Tibial artery (tissue), 4 donors: ENCODE results near the gene MKKS.

Experiments used
- DNase-seq, 2 donors: peaks; one replicate each; pipeline ENCODE4 v3.0.0-alpha.2; 2019
- H3K27ac ChIP-seq, 2 donors: fragments of 200-600 bp; sonication (generic) in 1 of 2; 1 replicate in 1 of 2; 2 replicates in 1 of 2; pipeline ENCODE4 v1.5.1; 2018 to 2019; ENCODE audit warnings: mild to moderate bottlenecking in 1 of 2
- H3K27me3 ChIP-seq, 2 donors: fragments of 200-600 bp; sonication (generic) in 1 of 2; one replicate each; pipeline versions ENCODE4 v1.5.1 to v1.6.0; 2016 to 2019
- H3K36me3 ChIP-seq, 3 donors: fragments of 200-600 bp; sonication (generic) in 2 of 3; one replicate each; pipeline ENCODE4 v1.5.1; 2016 to 2019; ENCODE audit warnings: mild to moderate bottlenecking in 2 of 3
- H3K4me1 ChIP-seq, 4 donors: fragments of 200-600 bp; sonication (generic) in 2 of 4; 1 replicate in 3 of 4; 2 replicates in 1 of 4; pipeline ENCODE4 v1.5.1; 2016 to 2019
- H3K4me3 ChIP-seq, 2 donors: fragments of 200-600 bp; sonication (generic) in 1 of 2; 1 replicate in 1 of 2; 2 replicates in 1 of 2; pipeline ENCODE4 v1.5.1; 2018 to 2019; ENCODE audit warnings: mild to moderate bottlenecking in 2 of 2
- H3K9me3 ChIP-seq, 3 donors: fragments of 200-600 bp; sonication (generic) in 1 of 3; one replicate each; pipeline ENCODE4 v1.5.1; 2016 to 2019
- intact Hi-C: fragments of 100-400 bp; cut with DNase I; formaldehyde crosslinking; loops from one replicate; pipeline ENCODE4 v1.15.0; 2023; ENCODE audit warnings: low total_unique reads
- TF ChIP-seq, protein P1 (sequence below), 2 experiments: fragments of 200-600 bp in 1 of 2; fragments of 450-650 bp in 1 of 2; IDR thresholded peaks; one replicate each; pipeline ENCODE4 v1.5.1; 2017 to 2019; ENCODE audit warnings: antibody characterized with exemption in 2 of 2, mild to moderate bottlenecking in 1 of 2, moderate library complexity in 1 of 2

MKKS gene

DNA sequence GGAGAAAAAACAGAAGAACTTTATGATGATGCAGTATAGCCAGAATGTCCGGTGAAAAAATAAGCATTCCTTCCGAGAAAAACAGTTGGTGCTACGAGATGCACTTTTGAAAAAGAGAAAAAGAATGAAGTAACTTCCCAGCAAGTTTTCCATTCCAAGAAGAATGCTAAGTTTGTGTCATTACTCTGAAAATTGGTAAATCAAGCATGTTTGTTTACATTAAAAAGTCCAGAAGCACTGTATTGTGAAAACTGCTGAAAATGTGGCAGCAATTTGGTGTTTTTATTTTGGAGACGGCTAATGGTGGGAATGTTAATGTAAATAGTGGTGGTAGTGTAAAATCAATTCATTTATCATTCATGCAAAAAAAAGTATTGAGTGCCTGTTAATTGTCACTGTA is 46.3 kb downstream of the MKKS start:
- no peak overlapping the region for H3K4me3 ChIP-seq
- TF ChIP-seq, protein P1, sequence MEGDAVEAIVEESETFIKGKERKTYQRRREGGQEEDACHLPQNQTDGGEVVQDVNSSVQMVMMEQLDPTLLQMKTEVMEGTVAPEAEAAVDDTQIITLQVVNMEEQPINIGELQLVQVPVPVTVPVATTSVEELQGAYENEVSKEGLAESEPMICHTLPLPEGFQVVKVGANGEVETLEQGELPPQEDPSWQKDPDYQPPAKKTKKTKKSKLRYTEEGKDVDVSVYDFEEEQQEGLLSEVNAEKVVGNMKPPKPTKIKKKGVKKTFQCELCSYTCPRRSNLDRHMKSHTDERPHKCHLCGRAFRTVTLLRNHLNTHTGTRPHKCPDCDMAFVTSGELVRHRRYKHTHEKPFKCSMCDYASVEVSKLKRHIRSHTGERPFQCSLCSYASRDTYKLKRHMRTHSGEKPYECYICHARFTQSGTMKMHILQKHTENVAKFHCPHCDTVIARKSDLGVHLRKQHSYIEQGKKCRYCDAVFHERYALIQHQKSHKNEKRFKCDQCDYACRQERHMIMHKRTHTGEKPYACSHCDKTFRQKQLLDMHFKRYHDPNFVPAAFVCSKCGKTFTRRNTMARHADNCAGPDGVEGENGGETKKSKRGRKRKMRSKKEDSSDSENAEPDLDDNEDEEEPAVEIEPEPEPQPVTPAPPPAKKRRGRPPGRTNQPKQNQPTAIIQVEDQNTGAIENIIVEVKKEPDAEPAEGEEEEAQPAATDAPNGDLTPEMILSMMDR (IDR thresholded peaks at IDR 0.05) = no peak
- H3K4me1 ChIP-seq = no peaks in the 10 kb centered on the region
- no peak overlapping the region for H3K27ac ChIP-seq
- no peaks in the 10 kb centered on the region for H3K36me3 ChIP-seq
- H3K27me3 ChIP-seq = no peaks in the 10 kb centered on the region
- no peaks in the 10 kb centered on the region for H3K9me3 ChIP-seq
- intact Hi-C loops = no loop called here
- no peak for DNase-seq

DNA sequence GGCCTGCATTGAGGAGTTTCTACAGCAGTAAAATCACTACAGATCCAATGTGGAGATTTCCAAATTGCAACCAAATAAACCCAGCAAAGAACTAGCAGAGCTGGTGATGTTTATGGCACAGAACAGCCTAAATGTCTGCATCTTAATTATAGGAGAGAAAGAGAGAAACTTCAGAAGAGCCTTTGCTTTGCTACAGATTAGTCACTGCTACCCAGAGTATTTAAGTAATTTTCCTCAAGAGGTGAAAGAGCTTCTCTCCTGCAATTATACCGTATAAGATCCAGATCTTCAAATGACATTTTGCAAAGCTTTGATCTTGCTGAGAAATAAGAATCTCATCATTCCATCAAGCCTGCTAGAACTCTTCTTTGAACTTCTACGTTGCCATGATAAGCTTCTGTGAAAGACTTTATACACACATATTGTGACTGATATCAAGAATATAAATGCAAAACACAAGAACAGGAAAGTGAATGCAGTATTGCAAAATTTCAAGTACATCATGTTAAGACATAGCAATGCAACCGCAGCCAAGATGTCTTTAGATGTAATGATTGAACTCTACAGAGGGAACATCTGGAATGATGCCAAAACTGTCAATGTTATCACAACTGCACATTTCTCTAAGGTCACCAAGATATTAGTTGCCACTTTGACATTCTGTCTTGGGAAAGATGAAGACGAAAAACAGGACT is 48.0 kb downstream of the MKKS start:
- H3K4me3 ChIP-seq = no peak overlapping the region
- no peak for DNase-seq
- intact Hi-C loops = no loop called here
- H3K9me3 ChIP-seq = no peaks in the 10 kb centered on the region
- no peak overlapping the region for H3K27ac ChIP-seq
- no peaks in the 10 kb centered on the region for H3K27me3 ChIP-seq
- no peaks in the 10 kb centered on the region for H3K4me1 ChIP-seq
- no peaks in the 10 kb centered on the region for H3K36me3 ChIP-seq
- TF ChIP-seq, protein P1 (IDR thresholded peaks at IDR 0.05) = no peak

DNA sequence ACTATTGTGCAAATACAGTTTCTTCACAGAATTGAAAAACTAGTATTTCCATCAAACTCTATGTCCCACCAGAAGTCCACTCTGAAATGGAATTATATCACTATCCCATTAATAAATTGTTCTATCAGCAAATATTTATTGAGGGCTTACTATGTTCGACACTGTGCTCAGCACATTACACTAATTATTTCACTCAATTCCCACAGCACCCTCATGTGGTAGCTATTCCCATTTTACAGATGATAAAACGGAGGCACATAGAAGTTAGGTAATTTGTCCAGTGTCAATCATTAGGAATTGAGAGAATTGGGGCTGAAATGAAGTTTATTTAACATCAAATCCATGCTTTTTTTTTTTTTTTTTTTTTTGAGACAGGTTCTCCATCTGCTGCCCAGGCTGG is 52.5 kb downstream of the MKKS start:
- no peaks in the 10 kb centered on the region for H3K4me1 ChIP-seq
- H3K27ac ChIP-seq = no peak overlapping the region
- H3K27me3 ChIP-seq = no peaks in the 10 kb centered on the region
- TF ChIP-seq, protein P1 (IDR thresholded peaks at IDR 0.05) = no peak
- H3K4me3 ChIP-seq = no peak overlapping the region
- H3K9me3 ChIP-seq = no peaks in the 10 kb centered on the region
- no peaks in the 10 kb centered on the region for H3K36me3 ChIP-seq
- intact Hi-C loops = no loop called here
- no peak for DNase-seq

DNA sequence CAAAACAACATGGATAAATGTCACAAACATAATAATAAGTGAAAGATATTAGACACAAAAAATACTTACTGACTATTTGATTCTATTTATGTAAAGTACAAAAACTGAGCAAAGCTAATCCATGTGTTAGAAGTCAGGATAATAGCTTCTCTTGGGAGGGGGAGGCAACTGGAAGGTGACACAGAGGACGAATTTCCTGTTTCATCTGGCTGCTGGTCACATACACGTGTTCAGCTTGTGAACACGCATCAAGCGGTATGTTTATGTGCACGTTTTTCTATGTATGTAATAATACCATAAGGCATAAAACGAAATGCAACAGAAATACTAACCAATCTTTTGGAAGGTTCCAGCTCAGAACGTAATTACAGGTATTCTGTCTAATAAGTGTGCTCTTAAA is 54.3 kb downstream of the MKKS start:
- TF ChIP-seq, protein P1 (IDR thresholded peaks at IDR 0.05) = no peak
- H3K4me1 ChIP-seq = no peaks in the 10 kb centered on the region
- no peaks in the 10 kb centered on the region for H3K36me3 ChIP-seq
- no peaks in the 10 kb centered on the region for H3K9me3 ChIP-seq
- H3K27ac ChIP-seq = no peak overlapping the region
- no peaks in the 10 kb centered on the region for H3K27me3 ChIP-seq
- H3K4me3 ChIP-seq = no peak overlapping the region
- no peak for DNase-seq
- intact Hi-C loops = no loop called here

DNA sequence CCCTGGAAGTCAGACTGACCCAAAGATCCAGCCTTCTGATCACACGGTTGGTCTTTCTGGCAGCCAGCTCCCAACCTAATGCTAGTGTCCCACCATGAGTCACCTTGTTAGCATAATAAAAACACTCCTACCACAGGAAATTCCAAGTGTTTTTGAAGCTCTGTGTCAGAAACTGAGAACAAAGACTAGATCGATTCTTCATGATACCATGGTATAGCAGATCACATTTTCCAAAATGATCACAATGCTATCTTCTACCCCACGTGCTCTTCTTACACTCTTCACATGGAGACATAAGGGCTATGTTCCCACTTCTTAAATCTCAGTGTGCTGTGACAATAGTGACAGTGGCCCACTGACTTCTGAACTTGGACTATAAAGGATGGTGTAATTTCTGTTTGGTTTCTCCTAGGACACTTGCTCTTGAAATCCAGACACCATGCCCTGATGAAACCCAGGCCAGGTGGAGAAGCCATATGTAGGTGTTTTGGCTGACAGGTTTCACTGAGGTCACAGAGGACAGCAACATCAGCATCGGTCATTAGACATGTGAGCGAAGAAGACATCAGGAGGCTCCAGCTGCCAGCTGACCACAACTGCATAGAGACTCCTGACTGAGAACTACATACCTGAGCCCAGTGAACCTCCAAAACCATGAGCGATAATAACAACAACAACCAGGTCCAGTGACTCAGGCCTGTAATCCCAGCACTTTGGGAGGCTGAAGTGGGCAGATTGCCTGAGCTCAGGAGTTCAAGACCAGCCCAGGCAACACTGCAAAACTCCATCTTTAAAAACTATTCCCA is 57.5 kb downstream of the MKKS start:
- Histone ChIP-seq H3K4me1 (no peaks in the 10 kb centered on the region), H3K36me3 (no peaks in the 10 kb centered on the region), H3K27ac (no peak overlapping the region), H3K4me3 (no peak overlapping the region), H3K27me3 (no peaks in the 10 kb centered on the region), H3K9me3 (no peaks in the 10 kb centered on the region)
- DNase-seq = no peak
- intact Hi-C loops = no loop called here
- TF ChIP-seq, protein P1 (IDR thresholded peaks at IDR 0.05) = no peak
